ENCODE results near the gene USP24. TPM values are rescaled to one million over a fixed set of nuclear protein-coding genes. Genes with fewer than 3 reads are reported as not detected.

The USP24 gene
- polyA plus RNA-seq, 1 of the 3 experiments (the other 2 are of a cell fraction) = 8.1 TPM

DNA sequence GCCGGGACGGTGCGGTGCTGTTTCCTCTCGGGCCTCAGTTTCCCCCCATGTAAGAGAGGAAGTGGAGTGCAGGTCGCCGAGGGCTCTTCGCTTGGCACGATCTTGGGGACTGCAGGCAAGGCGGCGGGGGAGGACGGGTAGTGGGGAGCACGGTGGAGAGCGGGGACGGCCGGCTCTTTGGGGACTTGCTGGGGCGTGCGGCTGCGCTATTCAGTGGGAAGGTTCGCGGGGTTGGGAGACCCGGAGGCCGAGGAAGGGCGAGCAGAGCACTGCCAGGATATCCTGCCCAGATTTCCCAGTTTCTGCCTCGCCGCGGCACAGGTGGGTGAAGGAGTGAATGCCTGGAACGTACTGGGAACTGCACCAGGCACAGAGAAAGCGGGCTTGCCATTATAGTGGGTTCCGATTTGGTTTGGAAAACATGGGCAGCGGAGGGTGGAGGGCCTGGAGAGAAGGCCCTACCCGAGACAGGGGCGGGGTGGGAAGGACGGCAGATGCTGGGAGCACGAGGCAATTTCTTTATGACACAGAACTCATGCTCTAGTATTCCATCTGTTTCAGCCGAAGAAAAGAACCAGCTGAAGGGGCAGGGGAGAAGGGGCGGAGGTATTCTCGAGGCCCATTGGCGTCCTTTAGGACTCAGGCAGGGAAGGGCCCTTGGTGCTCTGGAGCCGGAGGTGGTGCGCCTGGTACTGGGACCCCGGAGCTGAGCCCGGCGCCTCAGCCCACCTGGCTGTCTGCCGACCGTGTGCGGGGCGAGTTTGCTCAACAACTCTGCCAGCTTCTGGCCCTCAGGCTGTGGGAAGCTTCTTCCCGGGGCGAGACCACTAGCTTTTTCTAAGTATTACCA lies 174.9 kb downstream of the USP24 start:
- Histone ChIP-seq H3K27me3 (ENCODE audit: insufficient read depth) (peaks cover 50% of the 10 kb centered on the region), H4K20me1 (ENCODE audit: insufficient read depth) (no peaks in the 10 kb centered on the region), H3K27ac (ENCODE audit: low read depth in 2 of 2, low read length in 1 of 2) (no peak overlapping the region), H3F3A (replicated peaks; ENCODE audit: insufficient read depth) (no peaks in the 10 kb centered on the region), H3K9me2 (no peaks in the 10 kb centered on the region), H3K9me3 (no peaks in the 10 kb centered on the region), H3K4me3 (ENCODE audit: low read depth in 2 of 2, low read length in 1 of 2) (peak overlapping the region; percentile 9 to 20; a peak in 2 of 4 replicates), H3K79me2 (ENCODE audit: insufficient read depth) (no peaks in the 10 kb centered on the region), H3K4me1 (ENCODE audit: control insufficient read depth in 1 of 2, insufficient read depth in 2 of 2, low read depth in 1 of 2, low read length in 1 of 2) (peaks cover 0 to 16% of the 10 kb centered on the region in 2 experiments; a peak in 1 of 4 replicates), H2AFZ (ENCODE audit: low read depth) (no peak overlapping the region), H3K36me3 (replicated peaks in 1 of 2; ENCODE audit: control insufficient read depth in 1 of 2, insufficient read depth in 2 of 2, low read length in 1 of 2) (no peaks in the 10 kb centered on the region), H3K9ac (no peak overlapping the region), H3K4me2 (peak overlapping the region; percentile 62; the same call in 1 of the 2 replicates)
- peak; percentile 47 for DNase-seq
- 13% methylated on average over 28 of the region's 49 CpGs for WGBS (ENCODE audit: low lambda C conversion rate)
- TF ChIP-seq USF2 (IDR thresholded peaks at IDR 0.05; ENCODE audit: borderline replicate concordance, low read depth, low read length) (no peak), TEAD4 (IDR thresholded peaks at IDR 0.05; ENCODE audit: borderline replicate concordance, insufficient read depth) (no peak), MXI1 (IDR thresholded peaks at IDR 0.05; ENCODE audit: low read depth, low read length) (no peak), RXRA (IDR thresholded peaks at IDR 0.05; ENCODE audit: borderline replicate concordance, low read depth) (no peak), RFX5 (IDR thresholded peaks at IDR 0.05; ENCODE audit: low read length) (no peak), RCOR1 (IDR thresholded peaks at IDR 0.05; ENCODE audit: low read length) (no peak)
- TF ChIP-seq, protein P1, sequence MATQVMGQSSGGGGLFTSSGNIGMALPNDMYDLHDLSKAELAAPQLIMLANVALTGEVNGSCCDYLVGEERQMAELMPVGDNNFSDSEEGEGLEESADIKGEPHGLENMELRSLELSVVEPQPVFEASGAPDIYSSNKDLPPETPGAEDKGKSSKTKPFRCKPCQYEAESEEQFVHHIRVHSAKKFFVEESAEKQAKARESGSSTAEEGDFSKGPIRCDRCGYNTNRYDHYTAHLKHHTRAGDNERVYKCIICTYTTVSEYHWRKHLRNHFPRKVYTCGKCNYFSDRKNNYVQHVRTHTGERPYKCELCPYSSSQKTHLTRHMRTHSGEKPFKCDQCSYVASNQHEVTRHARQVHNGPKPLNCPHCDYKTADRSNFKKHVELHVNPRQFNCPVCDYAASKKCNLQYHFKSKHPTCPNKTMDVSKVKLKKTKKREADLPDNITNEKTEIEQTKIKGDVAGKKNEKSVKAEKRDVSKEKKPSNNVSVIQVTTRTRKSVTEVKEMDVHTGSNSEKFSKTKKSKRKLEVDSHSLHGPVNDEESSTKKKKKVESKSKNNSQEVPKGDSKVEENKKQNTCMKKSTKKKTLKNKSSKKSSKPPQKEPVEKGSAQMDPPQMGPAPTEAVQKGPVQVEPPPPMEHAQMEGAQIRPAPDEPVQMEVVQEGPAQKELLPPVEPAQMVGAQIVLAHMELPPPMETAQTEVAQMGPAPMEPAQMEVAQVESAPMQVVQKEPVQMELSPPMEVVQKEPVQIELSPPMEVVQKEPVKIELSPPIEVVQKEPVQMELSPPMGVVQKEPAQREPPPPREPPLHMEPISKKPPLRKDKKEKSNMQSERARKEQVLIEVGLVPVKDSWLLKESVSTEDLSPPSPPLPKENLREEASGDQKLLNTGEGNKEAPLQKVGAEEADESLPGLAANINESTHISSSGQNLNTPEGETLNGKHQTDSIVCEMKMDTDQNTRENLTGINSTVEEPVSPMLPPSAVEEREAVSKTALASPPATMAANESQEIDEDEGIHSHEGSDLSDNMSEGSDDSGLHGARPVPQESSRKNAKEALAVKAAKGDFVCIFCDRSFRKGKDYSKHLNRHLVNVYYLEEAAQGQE (IDR thresholded peaks at IDR 0.05; ENCODE audit: low read depth, low read length) = no peak
- TF ChIP-seq, protein P2, sequence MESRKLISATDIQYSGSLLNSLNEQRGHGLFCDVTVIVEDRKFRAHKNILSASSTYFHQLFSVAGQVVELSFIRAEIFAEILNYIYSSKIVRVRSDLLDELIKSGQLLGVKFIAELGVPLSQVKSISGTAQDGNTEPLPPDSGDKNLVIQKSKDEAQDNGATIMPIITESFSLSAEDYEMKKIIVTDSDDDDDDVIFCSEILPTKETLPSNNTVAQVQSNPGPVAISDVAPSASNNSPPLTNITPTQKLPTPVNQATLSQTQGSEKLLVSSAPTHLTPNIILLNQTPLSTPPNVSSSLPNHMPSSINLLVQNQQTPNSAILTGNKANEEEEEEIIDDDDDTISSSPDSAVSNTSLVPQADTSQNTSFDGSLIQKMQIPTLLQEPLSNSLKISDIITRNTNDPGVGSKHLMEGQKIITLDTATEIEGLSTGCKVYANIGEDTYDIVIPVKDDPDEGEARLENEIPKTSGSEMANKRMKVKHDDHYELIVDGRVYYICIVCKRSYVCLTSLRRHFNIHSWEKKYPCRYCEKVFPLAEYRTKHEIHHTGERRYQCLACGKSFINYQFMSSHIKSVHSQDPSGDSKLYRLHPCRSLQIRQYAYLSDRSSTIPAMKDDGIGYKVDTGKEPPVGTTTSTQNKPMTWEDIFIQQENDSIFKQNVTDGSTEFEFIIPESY (IDR thresholded peaks at IDR 0.05; ENCODE audit: borderline replicate concordance, low read depth) = no peak
- CTCF ChIA-PET = interaction anchor here (0.9 to 3.0 kb wide), 6 partner anchors 9 to 90 kb away, joined by 3 to 15 read pairs (median 6); no protein-coding TSS in a partner anchor
- POLR2A ChIA-PET = interaction anchor here (1.5 kb wide), 1 partner anchor 9 kb away, joined by 5 read pairs; no protein-coding TSS in a partner anchor
